ENCODE data around the gene ERBB3.

The ERBB3 gene

GRCh38 chr12:56102683-56103065 is 22.7 kb downstream of the ERBB3 start:
- no peak overlapping the region for H2BK5ac ChIP-seq (ENCODE audit: low read length)
- no peak overlapping the region for H4K8ac ChIP-seq (ENCODE audit: low read depth, low read length)
- peaks cover 0 to 2% (median 0%) of the 10 kb centered on the region in 3 experiments for H3K27me3 ChIP-seq (ENCODE audit: control insufficient read depth in 3 of 3, insufficient read depth in 3 of 3, low read depth in 1 of 3, low read length in 3 of 3)
- no peak overlapping the region for H2BK15ac ChIP-seq (ENCODE audit: low read length)
- no CpG with 5 or more reads among the region's 1 CpG for WGBS, 2 donors (ENCODE audit: extremely low coverage in 2 of 2, insufficient read length in 2 of 2, insufficient replicate concordance in 1 of 2)
- H4K91ac ChIP-seq (ENCODE audit: low read depth, low read length, poor library complexity), result no peak overlapping the region
- no peak overlapping the region for H3K14ac ChIP-seq (ENCODE audit: low read length)
- H2AK5ac ChIP-seq (ENCODE audit: low read depth, low read length), result no peak overlapping the region
- DNase-seq (ENCODE audit: low spot score), result no peak
- H2BK120ac ChIP-seq (ENCODE audit: low read depth, low read length), result no peak overlapping the region
- H2BK12ac ChIP-seq (ENCODE audit: low read length), result no peak overlapping the region
- H3K4me3 ChIP-seq (ENCODE audit: low read length in 2 of 2), result no peak overlapping the region
- no peak overlapping the region for H3K4me2 ChIP-seq (ENCODE audit: insufficient read depth, low read length, poor library complexity, severe bottlenecking)
- H3K79me1 ChIP-seq (ENCODE audit: low read depth, low read length), result peaks cover 8% of the 10 kb centered on the region
- no peak overlapping the region for H3K23ac ChIP-seq (ENCODE audit: low read depth, low read length, poor library complexity)
- no peak overlapping the region for H3K27ac ChIP-seq (replicated peaks; ENCODE audit: low read length)
- H2AFZ ChIP-seq (ENCODE audit: low read length), result no peak overlapping the region
- H3K9ac ChIP-seq (ENCODE audit: low read depth, low read length, poor library complexity), result no peak overlapping the region
- H3K18ac ChIP-seq (ENCODE audit: low read length), result no peak overlapping the region
- H3K4ac ChIP-seq (ENCODE audit: low read length), result no peak overlapping the region
- H3K4me1 ChIP-seq (ENCODE audit: control insufficient read depth in 2 of 2, insufficient read depth in 1 of 2, low read depth in 1 of 2, low read length in 2 of 2), result peaks cover 3 to 11% of the 10 kb centered on the region in 2 donors
- peaks cover 8 to 24% of the 10 kb centered on the region in 2 donors for H3K36me3 ChIP-seq (replicated peaks in 1 of 2; ENCODE audit: control insufficient read depth in 2 of 2, insufficient read depth in 2 of 2, low read length in 2 of 2)
- no peaks in the 10 kb centered on the region for H3K9me3 ChIP-seq (replicated peaks in 1 of 2; ENCODE audit: control insufficient read depth in 2 of 2, insufficient read depth in 1 of 2, low read depth in 1 of 2, low read length in 2 of 2)

- H4K8ac ChIP-seq (ENCODE audit: low read depth, low read length), result no peak overlapping the region
- no peaks in the 10 kb centered on the region for H3K9me3 ChIP-seq (replicated peaks in 1 of 2; ENCODE audit: control insufficient read depth in 2 of 2, insufficient read depth in 1 of 2, low read depth in 1 of 2, low read length in 2 of 2)
Observed at GRCh38 chr12:56103066-56103711, 23.2 kb downstream of the ERBB3 start.

GRCh38 chr12:56103823-56104108 is 23.8 kb downstream of the ERBB3 start:
- Histone ChIP-seq H3K27me3 (ENCODE audit: control insufficient read depth in 3 of 3, insufficient read depth in 3 of 3, low read depth in 1 of 3, low read length in 3 of 3) (no peaks in the 10 kb centered on the region), H2AK5ac (ENCODE audit: low read depth, low read length) (no peak overlapping the region), H2BK120ac (ENCODE audit: low read depth, low read length) (no peak overlapping the region), H2BK5ac (ENCODE audit: low read length) (no peak overlapping the region), H3K4me1 (ENCODE audit: control insufficient read depth in 2 of 2, insufficient read depth in 1 of 2, low read depth in 1 of 2, low read length in 2 of 2) (peaks cover 3 to 11% of the 10 kb centered on the region in 2 donors), H3K4me3 (ENCODE audit: low read length in 2 of 2) (peak overlapping the region; percentile 72 to 88), H3K18ac (ENCODE audit: low read length) (peak overlapping the region; percentile 96), H3K36me3 (replicated peaks in 1 of 2; ENCODE audit: control insufficient read depth in 2 of 2, insufficient read depth in 2 of 2, low read length in 2 of 2) (peaks cover 16 to 35% of the 10 kb centered on the region in 2 donors), H3K4me2 (ENCODE audit: insufficient read depth, low read length, poor library complexity, severe bottlenecking) (peak overlapping the region; percentile 79), H4K8ac (ENCODE audit: low read depth, low read length) (no peak overlapping the region), H3K79me1 (ENCODE audit: low read depth, low read length) (peaks cover 8% of the 10 kb centered on the region), H4K91ac (ENCODE audit: low read depth, low read length, poor library complexity) (no peak overlapping the region), H2BK12ac (ENCODE audit: low read length) (no peak overlapping the region), H2BK15ac (ENCODE audit: low read length) (no peak overlapping the region), H3K4ac (ENCODE audit: low read length) (no peak overlapping the region), H2AFZ (ENCODE audit: low read length) (peak overlapping the region; percentile 93), H3K14ac (ENCODE audit: low read length) (no peak overlapping the region), H3K9me3 (replicated peaks in 1 of 2; ENCODE audit: control insufficient read depth in 2 of 2, insufficient read depth in 1 of 2, low read depth in 1 of 2, low read length in 2 of 2) (no peaks in the 10 kb centered on the region), H3K23ac (ENCODE audit: low read depth, low read length, poor library complexity) (peak overlapping the region; percentile 96), H3K9ac (ENCODE audit: low read depth, low read length, poor library complexity) (peak overlapping the region; percentile 77), H3K27ac (replicated peaks; ENCODE audit: low read length) (peak overlapping the region; percentile 97)
- WGBS, 2 donors (ENCODE audit: extremely low coverage in 2 of 2, insufficient read length in 2 of 2, insufficient replicate concordance in 1 of 2), result no CpG with 5 or more reads among the region's 8 CpGs
- no peak for DNase-seq (ENCODE audit: low spot score)

More at GRCh38 chr12:56103066-56103711, 23.2 kb downstream of the ERBB3 start:
- Histone ChIP-seq H3K27me3 (ENCODE audit: control insufficient read depth in 3 of 3, insufficient read depth in 3 of 3, low read depth in 1 of 3, low read length in 3 of 3) (no peaks in the 10 kb centered on the region), H3K36me3 (replicated peaks in 1 of 2; ENCODE audit: control insufficient read depth in 2 of 2, insufficient read depth in 2 of 2, low read length in 2 of 2) (peaks cover 13 to 29% of the 10 kb centered on the region in 2 donors), H3K79me1 (ENCODE audit: low read depth, low read length) (peaks cover 8% of the 10 kb centered on the region), H2BK15ac (ENCODE audit: low read length) (no peak overlapping the region), H3K18ac (ENCODE audit: low read length) (no peak overlapping the region), H3K4ac (ENCODE audit: low read length) (no peak overlapping the region), H3K27ac (replicated peaks; ENCODE audit: low read length) (no peak overlapping the region), H2AFZ (ENCODE audit: low read length) (peak overlapping the region; percentile 93), H3K4me1 (ENCODE audit: control insufficient read depth in 2 of 2, insufficient read depth in 1 of 2, low read depth in 1 of 2, low read length in 2 of 2) (peaks cover 3 to 11% of the 10 kb centered on the region in 2 donors), H3K4me2 (ENCODE audit: insufficient read depth, low read length, poor library complexity, severe bottlenecking) (peak overlapping the region; percentile 79), H2AK5ac (ENCODE audit: low read depth, low read length) (no peak overlapping the region), H2BK120ac (ENCODE audit: low read depth, low read length) (no peak overlapping the region), H3K14ac (ENCODE audit: low read length) (no peak overlapping the region), H3K23ac (ENCODE audit: low read depth, low read length, poor library complexity) (no peak overlapping the region), H3K4me3 (ENCODE audit: low read length in 2 of 2) (peak overlapping the region in 1 of 2 donors; percentile 72), H2BK12ac (ENCODE audit: low read length) (no peak overlapping the region), H4K91ac (ENCODE audit: low read depth, low read length, poor library complexity) (no peak overlapping the region), H3K9ac (ENCODE audit: low read depth, low read length, poor library complexity) (no peak overlapping the region), H2BK5ac (ENCODE audit: low read length) (no peak overlapping the region)
- WGBS, 2 donors (ENCODE audit: extremely low coverage in 2 of 2, insufficient read length in 2 of 2, insufficient replicate concordance in 1 of 2), result no CpG with 5 or more reads among the region's 6 CpGs
- DNase-seq (ENCODE audit: low spot score), result no peak

GRCh38 chr12:56104109-56104814 is 24.3 kb downstream of the ERBB3 start, which contains the start of gene PA2G4:
Gene PA2G4, plus strand, starts transcription at chr12:56104559. Its CDS starts 179 bp downstream, at chr12:56104738.
- Histone ChIP-seq H3K9ac (ENCODE audit: low read depth, low read length, poor library complexity) (peak within 1 kb of the TSS; percentile 99), H3K36me3 (replicated peaks in 1 of 2; ENCODE audit: control insufficient read depth in 2 of 2, insufficient read depth in 2 of 2, low read length in 2 of 2) (peaks cover 18 to 39% of the 10 kb centered on the region in 2 donors), H3K9me3 (replicated peaks in 1 of 2; ENCODE audit: control insufficient read depth in 2 of 2, insufficient read depth in 1 of 2, low read depth in 1 of 2, low read length in 2 of 2) (no peaks in the 10 kb centered on the region), H3K18ac (ENCODE audit: low read length) (peak within 1 kb of the TSS; percentile 96), H3K14ac (ENCODE audit: low read length) (peak within 1 kb of the TSS; percentile 78), H2BK12ac (ENCODE audit: low read length) (no peak within 1 kb of the TSS), H3K4me3 (ENCODE audit: low read length in 2 of 2) (peak within 1 kb of the TSS; percentile 72 to 92), H3K4ac (ENCODE audit: low read length) (peak within 1 kb of the TSS; percentile 91), H2BK15ac (ENCODE audit: low read length) (peak within 1 kb of the TSS; percentile 37), H2AFZ (ENCODE audit: low read length) (peak within 1 kb of the TSS; percentile 93), H3K4me2 (ENCODE audit: insufficient read depth, low read length, poor library complexity, severe bottlenecking) (peak within 1 kb of the TSS; percentile 93), H3K27me3 (ENCODE audit: control insufficient read depth in 3 of 3, insufficient read depth in 3 of 3, low read depth in 1 of 3, low read length in 3 of 3) (no peaks in the 10 kb centered on the region), H3K79me1 (ENCODE audit: low read depth, low read length) (peaks cover 8% of the 10 kb centered on the region), H4K8ac (ENCODE audit: low read depth, low read length) (no peak within 1 kb of the TSS), H2BK120ac (ENCODE audit: low read depth, low read length) (no peak within 1 kb of the TSS), H3K4me1 (ENCODE audit: control insufficient read depth in 2 of 2, insufficient read depth in 1 of 2, low read depth in 1 of 2, low read length in 2 of 2) (peaks cover 3 to 11% of the 10 kb centered on the region in 2 donors), H2AK5ac (ENCODE audit: low read depth, low read length) (peak within 1 kb of the TSS; percentile 49), H2BK5ac (ENCODE audit: low read length) (peak within 1 kb of the TSS; percentile 70), H4K91ac (ENCODE audit: low read depth, low read length, poor library complexity) (peak within 1 kb of the TSS; percentile 9), H3K27ac (replicated peaks; ENCODE audit: low read length) (peak within 1 kb of the TSS; percentile 97), H3K23ac (ENCODE audit: low read depth, low read length, poor library complexity) (peak within 1 kb of the TSS; percentile 96)
- DNase-seq (ENCODE audit: low spot score), result peak; percentile 99
- no CpG with 5 or more reads among the region's 60 CpGs for WGBS, 2 donors (ENCODE audit: extremely low coverage in 2 of 2, insufficient read length in 2 of 2, insufficient replicate concordance in 1 of 2)

Measured in neuronal stem cell (in vitro differentiated cells).